ENCODE data around the gene ATMIN. TPM values are rescaled to one million over a fixed set of nuclear protein-coding genes. Genes with fewer than 3 reads are reported as not detected.

Gene ATMIN
- total RNA-seq, 1 donor from 2014 or later: 44.7 TPM

Other genes starting within 250 kb of the ATMIN start
- gene CDYL2, start 231.2 kb upstream of the ATMIN start, total RNA-seq: 0.37 and 1.4 TPM in 2 replicates
- gene CMC2, start 29.0 kb upstream of the ATMIN start, total RNA-seq: 79.0 and 95.9 TPM in 2 replicates
- 10.6 and 10.8 TPM in 2 replicates for gene CENPN, start 28.6 kb upstream of the ATMIN start, total RNA-seq
- 1.0 and 1.9 TPM in 2 replicates for gene C16orf46, start 41.4 kb downstream of the ATMIN start, total RNA-seq
- 43.5 and 48.6 TPM in 2 replicates for gene GCSH, start 60.6 kb downstream of the ATMIN start, total RNA-seq
- gene BCO1, start 202.8 kb downstream of the ATMIN start, total RNA-seq: not detected in 2 replicates